IMR-90 (cell line): ENCODE results near the gene MRGPRE. TPM values are rescaled to one million over a fixed set of nuclear protein-coding genes. Genes with fewer than 3 reads are reported as not detected.

Experiments
- ATAC-seq: fragments of 200-7000 bp; cut with Tn5 transposase; 2 replicates; pipeline ENCODE4 v1.9.1; 2020; ENCODE audit warnings: low read depth, mild to moderate bottlenecking, moderate library complexity
- BruUV-seq: library from RNA; stranded (reverse); fragments of 400-500 nt; replicated peaks from 2 replicates; lab custom pipeline; 2021; lab: Mats Ljungman, UMichigan
- CTCF ChIA-PET: fragments of 300-600 bp; formaldehyde crosslinking; extraction: SDS; loops from one replicate; lab custom pipeline; 2021; ENCODE audit warnings: antibody characterized with exemption; lab: Yijun Ruan, JAX
- POLR2A ChIA-PET: fragments of 300-600 bp; sonication (Branson Sonifier 250); formaldehyde crosslinking; loops from one replicate; lab custom pipeline; 2022; ENCODE audit warnings: antibody characterized with exemption; ENCODE audit not compliant: unreplicated experiment; lab: Charles Lee
- DNase-seq: peaks from one replicate; pipeline ENCODE4 v3.0.0; 2013
- H2AFZ ChIP-seq: replicated peaks from 2 replicates; pipeline ENCODE3; 2013; ENCODE audit warnings: low read length, mild to moderate bottlenecking; ENCODE audit not compliant: poor library complexity
- H2AK5ac ChIP-seq: 2 replicates; pipeline ENCODE4 v1.6.1; 2013; ENCODE audit warnings: low read depth, low read length, inconsistent platforms
- H2AK9ac ChIP-seq: replicated peaks from 2 replicates; pipeline ENCODE3; 2013; ENCODE audit warnings: mild to moderate bottlenecking, low read depth, low read length, moderate library complexity; ENCODE audit not compliant: poor library complexity
- H2BK120ac ChIP-seq: 2 replicates; pipeline ENCODE4 v1.6.1; 2013; ENCODE audit warnings: low read depth, low read length, inconsistent platforms
- H2BK15ac ChIP-seq: 3 replicates; pipeline ENCODE4 v1.6.1; 2013; ENCODE audit warnings: low read depth, low read length, inconsistent platforms
- H2BK20ac ChIP-seq: 2 replicates; pipeline ENCODE4 v1.6.1; 2013; ENCODE audit warnings: low read depth, mild to moderate bottlenecking, inconsistent platforms, low read length, moderate library complexity
- H2BK5ac ChIP-seq: 2 replicates; pipeline ENCODE4 v1.6.1; 2013; ENCODE audit warnings: mild to moderate bottlenecking, low read depth, low read length, inconsistent platforms; ENCODE audit not compliant: poor library complexity, severe bottlenecking
- H3K14ac ChIP-seq: replicated peaks from 2 replicates; pipeline ENCODE4 v1.6.1; 2013; ENCODE audit warnings: low read depth, low read length, inconsistent platforms
- H3K18ac ChIP-seq: 2 replicates; pipeline ENCODE4 v1.6.1; 2013; ENCODE audit warnings: low read depth, low read length, control low read depth
- H3K23ac ChIP-seq: 2 replicates; pipeline ENCODE4 v1.6.1; 2013; ENCODE audit warnings: low read depth, low read length, inconsistent platforms
- H3K27ac ChIP-seq: 2 replicates; pipeline ENCODE4 v1.5.1; 2013; ENCODE audit warnings: mild to moderate bottlenecking, control low read depth, low read length; ENCODE audit not compliant: insufficient read depth
- H3K27me3 ChIP-seq: 2 replicates; pipeline ENCODE4 v1.6.1; 2013; ENCODE audit warnings: low read length; ENCODE audit not compliant: control insufficient read depth, insufficient read depth
- H3K36me3 ChIP-seq: 2 replicates; pipeline ENCODE4 v1.6.1; 2013; ENCODE audit warnings: low read length, mixed read lengths; ENCODE audit not compliant: control insufficient read depth, insufficient read depth
- H3K4ac ChIP-seq: 2 replicates; pipeline ENCODE4 v1.6.1; 2013; ENCODE audit warnings: low read depth, low read length, inconsistent platforms
- H3K4me1 ChIP-seq: 2 replicates; pipeline ENCODE4 v1.6.1; 2013; ENCODE audit warnings: low read length, mixed read lengths; ENCODE audit not compliant: control insufficient read depth, insufficient read depth
- H3K4me2 ChIP-seq: 2 replicates; pipeline ENCODE4 v1.6.1; 2013; ENCODE audit warnings: low read depth, mild to moderate bottlenecking, control low read depth, low read length, moderate library complexity
- H3K4me3 ChIP-seq: 2 replicates; pipeline ENCODE4 v1.5.1; 2013; ENCODE audit warnings: low read depth, mild to moderate bottlenecking, control low read depth, low read length, moderate library complexity; ENCODE audit not compliant: insufficient read depth
- H3K56ac ChIP-seq: 2 replicates; pipeline ENCODE4 v1.6.1; 2013; ENCODE audit warnings: low read length, inconsistent platforms; ENCODE audit not compliant: insufficient read depth; ENCODE audit errors: extremely low read depth
- H3K79me1 ChIP-seq, 2 experiments: 2 replicates each; pipeline ENCODE4 v1.6.1; 2013; ENCODE audit warnings: low read length in 2 of 2, inconsistent platforms in 1 of 2, low read depth in 1 of 2
- H3K9ac ChIP-seq: 2 replicates; pipeline ENCODE4 v1.6.1; 2013; ENCODE audit warnings: low read depth, low read length, control low read depth
- H3K9me1 ChIP-seq: 2 replicates; pipeline ENCODE4 v1.6.1; 2013; ENCODE audit warnings: low read length, inconsistent platforms; ENCODE audit not compliant: insufficient read depth
- H3K9me3 ChIP-seq: 2 replicates; pipeline ENCODE4 v1.6.1; 2013; ENCODE audit warnings: low read length; ENCODE audit not compliant: control insufficient read depth, insufficient read depth
- H4K20me1 ChIP-seq: 2 replicates; pipeline ENCODE4 v1.6.1; 2013; ENCODE audit warnings: low read length, inconsistent platforms; ENCODE audit not compliant: insufficient read depth
- H4K5ac ChIP-seq: 2 replicates; pipeline ENCODE4 v1.6.1; 2013; ENCODE audit warnings: mild to moderate bottlenecking, low read depth, low read length, control low read depth
- H4K8ac ChIP-seq, 2 experiments: 2 replicates each; pipeline ENCODE4 v1.6.1; 2013; ENCODE audit warnings: low read depth in 2 of 2, low read length in 2 of 2, control low read depth in 1 of 2, inconsistent platforms in 1 of 2
- H4K91ac ChIP-seq: 2 replicates; pipeline ENCODE4 v1.6.1; 2013; ENCODE audit warnings: low read depth, low read length, inconsistent platforms; ENCODE audit not compliant: insufficient read depth
- BHLHE40 ChIP-seq: fragments of 150-350 bp; IDR thresholded peaks from 2 replicates; pipeline ENCODE4 v1.6.1; 2016; ENCODE audit warnings: mild to moderate bottlenecking, low read depth, low read length
- CEBPB ChIP-seq: IDR thresholded peaks from 2 replicates; pipeline ENCODE4 v1.6.1; 2012; ENCODE audit warnings: low read depth, low read length, improper control_type of control experiment
- CTCF ChIP-seq: conservative IDR thresholded peaks from 2 replicates; pipeline ENCODE4 v1.5.1; 2012; ENCODE audit warnings: mild to moderate bottlenecking, low read depth, low read length, improper control_type of control experiment
- FOS ChIP-seq: fragments of 150-350 bp; IDR thresholded peaks from 2 replicates; pipeline ENCODE4 v1.6.1; 2016; ENCODE audit warnings: low read depth, low read length
- MAFK ChIP-seq: IDR thresholded peaks from 2 replicates; pipeline ENCODE4 v1.6.1; 2012; ENCODE audit warnings: low read depth, low read length, improper control_type of control experiment
- MAZ ChIP-seq: IDR thresholded peaks from 2 replicates; pipeline ENCODE4 v1.6.1; 2012; ENCODE audit warnings: low read depth, mild to moderate bottlenecking, low read length, improper control_type of control experiment, moderate library complexity, borderline replicate concordance
- MXI1 ChIP-seq: IDR thresholded peaks from 2 replicates; pipeline ENCODE4 v1.6.1; 2012; ENCODE audit warnings: low read depth, mild to moderate bottlenecking, low read length, moderate library complexity, borderline replicate concordance
- NFE2L2 ChIP-seq: fragments of 150-350 bp; IDR thresholded peaks from 2 replicates; pipeline ENCODE4 v1.6.1; 2016; ENCODE audit warnings: low read depth, mild to moderate bottlenecking, low read length
- POLR2A ChIP-seq: IDR thresholded peaks from 2 replicates; pipeline ENCODE4 v1.6.1; 2012; ENCODE audit warnings: mild to moderate bottlenecking, low read depth, low read length
- RAD21 ChIP-seq: IDR thresholded peaks from 2 replicates; pipeline ENCODE4 v1.6.1; 2012; ENCODE audit warnings: low read length, improper control_type of control experiment
- SMC3 ChIP-seq: fragments of 150-350 bp; IDR thresholded peaks from 2 replicates; pipeline ENCODE4 v1.6.1; 2016; ENCODE audit warnings: low read depth, mild to moderate bottlenecking, antibody characterized with exemption, low read length, moderate library complexity
- whole genome bisulfite sequencing, 2 experiments: methylation state at CpG; one replicate each; pipeline versions ENCODE4 v1.1.5 to v1.1.7; 2013; ENCODE audit warnings: missing lambda C conversion rate in 2 of 2; ENCODE audit not compliant: insufficient read length in 1 of 2; ENCODE audit errors: extremely low coverage in 2 of 2; 5-methylcytosine and 5-hydroxymethylcytosine counted together
- dilution Hi-C: fragments of 300-500 bp; cut with HindIII; formaldehyde crosslinking; loops from one replicate; pipeline ENCODE4 v1.14.3; 2018; ENCODE audit warnings: low sequenced_read_pairs; ENCODE audit not compliant: unreplicated experiment
- in situ Hi-C: fragments of 300-500 bp; cut with MboI; formaldehyde crosslinking; loops from 3 replicates; pipeline ENCODE4 v1.14.3; 2019; ENCODE audit warnings: low sequenced_read_pairs, inconsistent platforms, mixed read lengths
- intact Hi-C: fragments of 100-400 bp; cut with micrococcal nuclease; formaldehyde crosslinking; loops from 2 replicates; pipeline ENCODE4 v1.10.0; 2022
- polyA plus RNA-seq, 3 experiments: library from polyadenylated mRNA; depleted of rRNA; stranded (reverse); fragments of >200 nt; gene quantifications; 2 replicates each; pipeline ENCODE4 v1.2.3, GENCODE V29; 2012; ENCODE audit warnings: low replicate concordance in 1 of 3
- total RNA-seq: library from RNA; depleted of rRNA; stranded (reverse); fragments of >200 nt; gene quantifications from 2 replicates; pipeline ENCODE4 v1.2.3, GENCODE V29; 2012
- TF ChIP-seq, protein P1 (sequence below): fragments of 150-350 bp; IDR thresholded peaks from 2 replicates; pipeline ENCODE4 v1.6.1; 2017; ENCODE audit warnings: mild to moderate bottlenecking, antibody characterized with exemption, low read length, low read depth
- TF ChIP-seq, protein P2 (sequence below): fragments of 150-350 bp; IDR thresholded peaks from 2 replicates; pipeline ENCODE4 v1.6.1; 2016; ENCODE audit warnings: low read depth, mild to moderate bottlenecking, low read length, moderate library complexity, borderline replicate concordance

MRGPRE gene
- total and polyA plus RNA-seq, 2 of the 4 experiments (the other 2 are of a cell fraction), result not detected

- no peak overlapping the region for H3K18ac ChIP-seq
- no peak overlapping the region for H2AK5ac ChIP-seq
Observed at GRCh38 chr11:3201112-3201581, 31.1 kb downstream of the MRGPRE start.

More at GRCh38 chr11:3201112-3201581, 31.1 kb downstream of the MRGPRE start:
- H3K9me3 ChIP-seq, result no peaks in the 10 kb centered on the region
- H2AFZ ChIP-seq, result no peak overlapping the region
- intact Hi-C loops, result no loop called here
- H4K91ac ChIP-seq, result no peak overlapping the region
- no peak overlapping the region for H2BK120ac ChIP-seq
- no peak overlapping the region for H3K9ac ChIP-seq
- H3K27me3 ChIP-seq, result peaks cover 88% of the 10 kb centered on the region
- TF ChIP-seq CTCF (no peak), MXI1 (no peak), SMC3 (no peak), MAZ (no peak), BHLHE40 (no peak), NFE2L2 (no peak), FOS (no peak), MAFK (no peak), POLR2A (no peak), CEBPB (no peak), RAD21 (no peak)
- TF ChIP-seq, protein P1, sequence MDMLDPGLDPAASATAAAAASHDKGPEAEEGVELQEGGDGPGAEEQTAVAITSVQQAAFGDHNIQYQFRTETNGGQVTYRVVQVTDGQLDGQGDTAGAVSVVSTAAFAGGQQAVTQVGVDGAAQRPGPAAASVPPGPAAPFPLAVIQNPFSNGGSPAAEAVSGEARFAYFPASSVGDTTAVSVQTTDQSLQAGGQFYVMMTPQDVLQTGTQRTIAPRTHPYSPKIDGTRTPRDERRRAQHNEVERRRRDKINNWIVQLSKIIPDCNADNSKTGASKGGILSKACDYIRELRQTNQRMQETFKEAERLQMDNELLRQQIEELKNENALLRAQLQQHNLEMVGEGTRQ, result no peak
- TF ChIP-seq, protein P2, sequence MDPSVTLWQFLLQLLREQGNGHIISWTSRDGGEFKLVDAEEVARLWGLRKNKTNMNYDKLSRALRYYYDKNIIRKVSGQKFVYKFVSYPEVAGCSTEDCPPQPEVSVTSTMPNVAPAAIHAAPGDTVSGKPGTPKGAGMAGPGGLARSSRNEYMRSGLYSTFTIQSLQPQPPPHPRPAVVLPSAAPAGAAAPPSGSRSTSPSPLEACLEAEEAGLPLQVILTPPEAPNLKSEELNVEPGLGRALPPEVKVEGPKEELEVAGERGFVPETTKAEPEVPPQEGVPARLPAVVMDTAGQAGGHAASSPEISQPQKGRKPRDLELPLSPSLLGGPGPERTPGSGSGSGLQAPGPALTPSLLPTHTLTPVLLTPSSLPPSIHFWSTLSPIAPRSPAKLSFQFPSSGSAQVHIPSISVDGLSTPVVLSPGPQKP, result no peak
- H3K56ac ChIP-seq, result no peak overlapping the region
- no peak overlapping the region for H3K4me2 ChIP-seq
- H3K4me3 ChIP-seq, result no peak overlapping the region
- H4K5ac ChIP-seq, result no peak overlapping the region
- ChIA-PET POLR2A (no interaction called here), CTCF (no interaction called here)
- no peaks in the 10 kb centered on the region for H3K79me1 ChIP-seq
- no peaks in the 10 kb centered on the region; the same call in 1 of the 2 replicates for H3K4me1 ChIP-seq
- H3K4ac ChIP-seq, result no peak overlapping the region
- H4K8ac ChIP-seq, result no peak overlapping the region
- 76% methylated on average over 11 of the region's 15 CpGs; no CpG with 5 or more reads in 1 of the 2 experiments for WGBS, 2 experiments
- in situ Hi-C loops, result no loop called here
- ATAC-seq, result no peak
- no peak for DNase-seq
- H3K14ac ChIP-seq, result no peak overlapping the region
- no peaks in the 10 kb centered on the region for H3K36me3 ChIP-seq
- H4K20me1 ChIP-seq, result no peaks in the 10 kb centered on the region
- no peaks in the 10 kb centered on the region for H3K9me1 ChIP-seq
- H2AK9ac ChIP-seq, result no peak overlapping the region
- H2BK5ac ChIP-seq, result no peak overlapping the region
- dilution Hi-C loops, result no loop called here
- no peak overlapping the region for H3K27ac ChIP-seq
- H2BK20ac ChIP-seq, result no peak overlapping the region
- BruUV-seq, result no TSS peak
- H2BK15ac ChIP-seq, result no peak overlapping the region
- no peak overlapping the region for H3K23ac ChIP-seq
